Measurements from ENCODE around the gene SUGP2. TPM values are rescaled to one million over a fixed set of nuclear protein-coding genes. Genes with fewer than 3 reads are reported as not detected.

The SUGP2 gene
- total and polyA plus RNA-seq, 2 of the 13 experiments (the other 11 are each of a cell fraction or from before 2014, with no cell fraction given) = 40.6 to 57.7 TPM

DNA sequence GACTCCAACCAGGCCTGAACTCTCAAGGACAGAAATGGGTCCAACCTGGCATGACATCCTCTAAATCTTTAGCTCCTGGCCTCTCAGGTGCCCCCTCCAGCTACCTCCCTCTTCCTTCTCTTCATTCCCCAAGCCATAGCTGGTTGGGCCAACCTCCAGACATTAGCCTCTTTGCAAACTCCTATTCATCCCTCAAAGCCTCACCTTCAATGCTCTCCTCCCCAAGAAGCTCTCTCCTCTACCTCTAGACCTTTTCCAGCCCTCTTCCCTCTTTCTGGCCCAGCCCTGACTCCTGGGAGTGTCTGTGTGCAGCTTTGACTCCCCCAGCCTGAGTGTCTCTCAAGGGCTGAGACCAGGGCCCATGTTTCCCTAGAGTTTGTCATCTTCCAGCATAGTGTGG lies 87.0 kb downstream of the SUGP2 start:
- H3K27ac ChIP-seq (ENCODE audit: extremely low read length, insufficient read depth, low read length) = no peak overlapping the region
- no peaks in the 10 kb centered on the region for H3K27me3 ChIP-seq (ENCODE audit: control insufficient read depth in 1 of 2, insufficient read depth in 2 of 2, low read length in 2 of 2)
- DNase-seq (ENCODE audit: low spot score) = no peak
- no peaks in the 10 kb centered on the region for H3K9me3 ChIP-seq (ENCODE audit: low read length)
- in situ Hi-C loops (cut with HindIII; ENCODE audit: extremely low pct_ligation_motif_present, low pct_unique_long_range_greater_than_20kb) (no loop called here), intact Hi-C loops (cut with micrococcal nuclease; ENCODE audit: unreplicated experiment) (no loop called here)
- no peak overlapping the region for H3K4me3 ChIP-seq (replicated peaks in 1 of 3; ENCODE audit: insufficient read depth in 1 of 3, low read depth in 2 of 3, low read length in 3 of 3)
- TF ChIP-seq GATA4 (IDR thresholded peaks at IDR 0.05; ENCODE audit: borderline replicate concordance, low read depth) (no peak), RARA (CRISPR knock-in tag; IDR thresholded peaks at IDR 0.05) (no peak), ZNF598 (CRISPR knock-in tag; IDR thresholded peaks at IDR 0.05; ENCODE audit: borderline replicate concordance) (no peak), ZNF572 (CRISPR knock-in tag; IDR thresholded peaks at IDR 0.05) (no peak), ZNF337 (CRISPR knock-in tag; IDR thresholded peaks at IDR 0.05; ENCODE audit: borderline replicate concordance, low read depth) (no peak), RERE (CRISPR knock-in tag; IDR thresholded peaks at IDR 0.05; ENCODE audit: low read depth) (no peak), BCL3 (CRISPR knock-in tag; IDR thresholded peaks at IDR 0.05) (no peak), ZSCAN12 (CRISPR knock-in tag; IDR thresholded peaks at IDR 0.05) (no peak), CBX2 (IDR thresholded peaks at IDR 0.05; ENCODE audit: low read depth, low read length) (no peak), CBX2 (CRISPR knock-in tag; IDR thresholded peaks at IDR 0.05; ENCODE audit: low read depth) (no peak)
- no peaks in the 10 kb centered on the region for H3K36me3 ChIP-seq (replicated peaks in 1 of 2; ENCODE audit: control insufficient read depth in 1 of 2, insufficient read depth in 2 of 2, low read length in 2 of 2)
- H4K20me1 ChIP-seq (ENCODE audit: insufficient read depth, low read length) = no peaks in the 10 kb centered on the region
- POLR2A ChIA-PET = no interaction called here
- H3K79me2 ChIP-seq (ENCODE audit: insufficient read depth, low read length) = no peaks in the 10 kb centered on the region
- H3K9ac ChIP-seq (ENCODE audit: insufficient read depth, low read depth, low read length) = no peak overlapping the region
- CTCF ChIA-PET (ENCODE audit: low intra/inter-chr PET ratio, low total read pairs) = no interaction called here
- H3K4me1 ChIP-seq (ENCODE audit: insufficient read depth, low read length) = peaks cover 34% of the 10 kb centered on the region
- H2AFZ ChIP-seq (ENCODE audit: low read length) = no peak overlapping the region
- no TSS peak for BruUV-seq (replicated peaks)
- no peak for ATAC-seq
- H3K4me2 ChIP-seq (ENCODE audit: low read depth, low read length) = no peak overlapping the region
- no peak for FAIRE-seq
